ENCODE results near the gene CHKA.

CHKA gene

GRCh38 chr11:68061508-68061907, 59.7 kb downstream of the CHKA start:
- TF ChIP-seq CTCF (IDR thresholded peaks at IDR 0.05), result no peak

GRCh38 chr11:68057807-68058206, 63.4 kb downstream of the CHKA start:
- no peak for TF ChIP-seq CTCF (IDR thresholded peaks at IDR 0.05)

- TF ChIP-seq CTCF (IDR thresholded peaks at IDR 0.05), result no peak
Observed at GRCh38 chr11:68056317-68057285, 64.6 kb downstream of the CHKA start.

GRCh38 chr11:68053981-68054812, 67.0 kb downstream of the CHKA start:
- TF ChIP-seq CTCF (IDR thresholded peaks at IDR 0.05), result no peak

GRCh38 chr11:68053117-68053516, 68.1 kb downstream of the CHKA start:
- no peak for TF ChIP-seq CTCF (IDR thresholded peaks at IDR 0.05)

GRCh38 chr11:68052137-68052873, 68.9 kb downstream of the CHKA start:
- no peak for TF ChIP-seq CTCF (IDR thresholded peaks at IDR 0.05)
